ENCODE data around the gene TTLL6. TPM values are rescaled to one million over a fixed set of nuclear protein-coding genes. Genes with fewer than 3 reads are reported as not detected.

Gene TTLL6
- total and polyA plus RNA-seq, 2 of the 8 experiments (the other 6 are each of a cell fraction or from before 2014, with no cell fraction given) = 2.6 to 4.3 TPM

DNA sequence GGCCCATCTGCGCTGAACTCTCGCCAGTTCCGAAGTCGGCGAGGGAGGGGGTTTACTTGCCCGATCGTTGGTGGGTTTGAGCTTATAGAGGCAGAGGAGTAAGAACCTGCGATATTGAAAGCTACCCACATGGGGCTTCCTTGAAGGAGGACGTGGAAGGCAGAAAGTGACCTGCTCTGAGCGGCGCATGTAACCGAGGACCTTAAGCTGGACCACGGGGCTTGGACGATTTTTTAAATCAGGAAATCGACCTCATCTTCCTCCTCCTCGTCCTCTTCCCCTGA, 92.1 kb downstream of the TTLL6 start:
- TF ChIP-seq EZH2 (IDR thresholded peaks at IDR 0.05; ENCODE audit: low read depth, low read length, severe bottlenecking) (no peak), RXRA (IDR thresholded peaks at IDR 0.05; ENCODE audit: insufficient read depth, low read depth, low read length) (no peak), RNF2 (IDR thresholded peaks at IDR 0.05; ENCODE audit: borderline replicate concordance, low read depth, low read length, missing control alignments, poor library complexity, severe bottlenecking) (peak; percentile 0), KDM1A (IDR thresholded peaks at IDR 0.05; ENCODE audit: borderline replicate concordance, low read length) (no peak)
- Histone ChIP-seq H2BK120ac (replicated peaks; ENCODE audit: low read depth, low read length) (no peak overlapping the region), H3K9me3 (ENCODE audit: insufficient read depth in 2 of 2, low read depth in 1 of 2, low read length in 1 of 2) (no peaks in the 10 kb centered on the region), H3K27ac (ENCODE audit: low read depth, low read length) (no peak overlapping the region), H3K36me3 (ENCODE audit: control insufficient read depth in 2 of 4, insufficient read depth in 4 of 4, low read length in 3 of 4) (peaks cover 0 to 2% (median 0%) of the 10 kb centered on the region in 4 experiments; a peak in 1 of 8 replicates), H4K8ac (ENCODE audit: extremely low read depth, insufficient read depth, low read length) (no peak overlapping the region), H3K79me2 (ENCODE audit: control insufficient read depth in 1 of 2, insufficient read depth in 2 of 2, low read length in 2 of 2) (no peaks in the 10 kb centered on the region), H4K91ac (replicated peaks; ENCODE audit: insufficient read length, low read length) (no peak overlapping the region), H4K5ac (ENCODE audit: insufficient read length, low read depth, low read length) (no peak overlapping the region), H2AFZ (ENCODE audit: low read length) (no peak overlapping the region), H3K18ac (ENCODE audit: extremely low read depth, low read length) (no peak overlapping the region), H2BK20ac (ENCODE audit: low read length) (no peak overlapping the region), H3K4me3 (ENCODE audit: extremely low read depth in 1 of 4, insufficient read depth in 2 of 4, low read depth in 3 of 4, low read length in 4 of 4) (no peak overlapping the region), H2AK5ac (ENCODE audit: low read depth, low read length) (no peak overlapping the region), H4K20me1 (replicated peaks in 1 of 2; ENCODE audit: control insufficient read depth in 1 of 2, insufficient read depth in 2 of 2, low read length in 2 of 2) (peaks cover 21 to 42% of the 10 kb centered on the region in 2 experiments), H2BK5ac (ENCODE audit: low read depth, low read length) (no peak overlapping the region), H2BK15ac (ENCODE audit: low read length) (0 out of 2 replicates have a peak overlapping the region, but pooled peaks have one; percentile 46), H3K4ac (replicated peaks; ENCODE audit: insufficient read length, low read depth, low read length) (no peak overlapping the region), H3K4me2 (ENCODE audit: insufficient read depth in 1 of 2, low read depth in 2 of 2, low read length in 2 of 2) (no peak overlapping the region), H3K23ac (ENCODE audit: insufficient read length) (no peak overlapping the region), H3K14ac (ENCODE audit: insufficient read length) (no peak overlapping the region), H3K23me2 (ENCODE audit: low read depth, low read length) (no peaks in the 10 kb centered on the region), H3K4me1 (replicated peaks in 1 of 4; ENCODE audit: control insufficient read depth in 3 of 4, insufficient read depth in 4 of 4, low read length in 3 of 4) (peaks cover 10 to 30% (median 12%) of the 10 kb centered on the region in 4 experiments; a peak in 6 of 7 replicates), H3K79me1 (ENCODE audit: low read depth, low read length) (no peaks in the 10 kb centered on the region; the same call in 1 of the 2 replicates), H2BK12ac (ENCODE audit: low read depth, low read length) (no peak overlapping the region), H3K9ac (replicated peaks in 1 of 4; ENCODE audit: extremely low read depth in 1 of 4, low read depth in 3 of 4, low read length in 3 of 4) (no peak overlapping the region), H3K56ac (replicated peaks; ENCODE audit: insufficient read length, low read depth, low read length) (no peak overlapping the region), H3K27me3 (replicated peaks in 1 of 4; ENCODE audit: control insufficient read depth in 3 of 4, extremely low read depth in 1 of 4, insufficient read depth in 3 of 4, low read length in 3 of 4) (peaks cover 99 to 100% (median 100%) of the 10 kb centered on the region in 4 experiments)
- DNase-seq (ENCODE audit: low read depth in 1 of 2, low spot score in 2 of 2) (no peak), FAIRE-seq (no peak)
- 20% methylated on average over 16 of the region's 16 CpGs; no CpG with 5 or more reads in 1 of the 2 experiments for WGBS, 2 experiments (ENCODE audit: extremely low coverage in 1 of 2, insufficient coverage in 1 of 2, insufficient read length in 1 of 2, insufficient replicate concordance in 2 of 2, low coverage in 1 of 2, low lambda C conversion rate in 2 of 2, missing lambda C conversion rate in 1 of 2)
- POLR2A ChIA-PET (ENCODE audit: partially characterized antibody) = interaction anchor here (1.2 kb wide), 1 partner anchor 16 kb away, joined by 3 read pairs; no protein-coding TSS in a partner anchor
- CTCF ChIA-PET (ENCODE audit: partially characterized antibody) = interaction anchor here (0.6 to 13.5 kb wide), 36 partner anchors 11 to 507 kb away, joined by 3 to 147 read pairs (median 10); no protein-coding TSS in a partner anchor
